IMR-90 (cell line): ENCODE results near the gene NME4. TPM values are rescaled to one million over a fixed set of nuclear protein-coding genes. Genes with fewer than 3 reads are reported as not detected.

Source experiments
- ATAC-seq: fragments of 200-7000 bp; cut with Tn5 transposase; 2 replicates; pipeline ENCODE4 v1.9.1; 2020; ENCODE audit warnings: low read depth, mild to moderate bottlenecking, moderate library complexity
- BruUV-seq: library from RNA; stranded (reverse); fragments of 400-500 nt; replicated peaks from 2 replicates; lab custom pipeline; 2021; lab: Mats Ljungman, UMichigan
- CTCF ChIA-PET: fragments of 300-600 bp; formaldehyde crosslinking; extraction: SDS; loops from one replicate; lab custom pipeline; 2021; ENCODE audit warnings: antibody characterized with exemption; lab: Yijun Ruan, JAX
- POLR2A ChIA-PET: fragments of 300-600 bp; sonication (Branson Sonifier 250); formaldehyde crosslinking; loops from one replicate; lab custom pipeline; 2022; ENCODE audit warnings: antibody characterized with exemption; ENCODE audit not compliant: unreplicated experiment; lab: Charles Lee
- DNase-seq: peaks from one replicate; pipeline ENCODE4 v3.0.0; 2013
- H2AFZ ChIP-seq: replicated peaks from 2 replicates; pipeline ENCODE3; 2013; ENCODE audit warnings: low read length, mild to moderate bottlenecking; ENCODE audit not compliant: poor library complexity
- H2AK5ac ChIP-seq: 2 replicates; pipeline ENCODE4 v1.6.1; 2013; ENCODE audit warnings: low read depth, low read length, inconsistent platforms
- H2AK9ac ChIP-seq: replicated peaks from 2 replicates; pipeline ENCODE3; 2013; ENCODE audit warnings: mild to moderate bottlenecking, low read depth, low read length, moderate library complexity; ENCODE audit not compliant: poor library complexity
- H2BK120ac ChIP-seq: 2 replicates; pipeline ENCODE4 v1.6.1; 2013; ENCODE audit warnings: low read depth, low read length, inconsistent platforms
- H2BK15ac ChIP-seq: 3 replicates; pipeline ENCODE4 v1.6.1; 2013; ENCODE audit warnings: low read depth, low read length, inconsistent platforms
- H2BK20ac ChIP-seq: 2 replicates; pipeline ENCODE4 v1.6.1; 2013; ENCODE audit warnings: low read depth, mild to moderate bottlenecking, inconsistent platforms, low read length, moderate library complexity
- H2BK5ac ChIP-seq: 2 replicates; pipeline ENCODE4 v1.6.1; 2013; ENCODE audit warnings: mild to moderate bottlenecking, low read depth, low read length, inconsistent platforms; ENCODE audit not compliant: poor library complexity, severe bottlenecking
- H3K14ac ChIP-seq: replicated peaks from 2 replicates; pipeline ENCODE4 v1.6.1; 2013; ENCODE audit warnings: low read depth, low read length, inconsistent platforms
- H3K18ac ChIP-seq: 2 replicates; pipeline ENCODE4 v1.6.1; 2013; ENCODE audit warnings: low read depth, low read length, control low read depth
- H3K23ac ChIP-seq: 2 replicates; pipeline ENCODE4 v1.6.1; 2013; ENCODE audit warnings: low read depth, low read length, inconsistent platforms
- H3K27ac ChIP-seq: 2 replicates; pipeline ENCODE4 v1.5.1; 2013; ENCODE audit warnings: mild to moderate bottlenecking, control low read depth, low read length; ENCODE audit not compliant: insufficient read depth
- H3K27me3 ChIP-seq: 2 replicates; pipeline ENCODE4 v1.6.1; 2013; ENCODE audit warnings: low read length; ENCODE audit not compliant: control insufficient read depth, insufficient read depth
- H3K36me3 ChIP-seq: 2 replicates; pipeline ENCODE4 v1.6.1; 2013; ENCODE audit warnings: low read length, mixed read lengths; ENCODE audit not compliant: control insufficient read depth, insufficient read depth
- H3K4ac ChIP-seq: 2 replicates; pipeline ENCODE4 v1.6.1; 2013; ENCODE audit warnings: low read depth, low read length, inconsistent platforms
- H3K4me1 ChIP-seq: 2 replicates; pipeline ENCODE4 v1.6.1; 2013; ENCODE audit warnings: low read length, mixed read lengths; ENCODE audit not compliant: control insufficient read depth, insufficient read depth
- H3K4me2 ChIP-seq: 2 replicates; pipeline ENCODE4 v1.6.1; 2013; ENCODE audit warnings: low read depth, mild to moderate bottlenecking, control low read depth, low read length, moderate library complexity
- H3K4me3 ChIP-seq: 2 replicates; pipeline ENCODE4 v1.5.1; 2013; ENCODE audit warnings: low read depth, mild to moderate bottlenecking, control low read depth, low read length, moderate library complexity; ENCODE audit not compliant: insufficient read depth
- H3K56ac ChIP-seq: 2 replicates; pipeline ENCODE4 v1.6.1; 2013; ENCODE audit warnings: low read length, inconsistent platforms; ENCODE audit not compliant: insufficient read depth; ENCODE audit errors: extremely low read depth
- H3K79me1 ChIP-seq, 2 experiments: 2 replicates each; pipeline ENCODE4 v1.6.1; 2013; ENCODE audit warnings: low read length in 2 of 2, inconsistent platforms in 1 of 2, low read depth in 1 of 2
- H3K9ac ChIP-seq: 2 replicates; pipeline ENCODE4 v1.6.1; 2013; ENCODE audit warnings: low read depth, low read length, control low read depth
- H3K9me1 ChIP-seq: 2 replicates; pipeline ENCODE4 v1.6.1; 2013; ENCODE audit warnings: low read length, inconsistent platforms; ENCODE audit not compliant: insufficient read depth
- H3K9me3 ChIP-seq: 2 replicates; pipeline ENCODE4 v1.6.1; 2013; ENCODE audit warnings: low read length; ENCODE audit not compliant: control insufficient read depth, insufficient read depth
- H4K20me1 ChIP-seq: 2 replicates; pipeline ENCODE4 v1.6.1; 2013; ENCODE audit warnings: low read length, inconsistent platforms; ENCODE audit not compliant: insufficient read depth
- H4K5ac ChIP-seq: 2 replicates; pipeline ENCODE4 v1.6.1; 2013; ENCODE audit warnings: mild to moderate bottlenecking, low read depth, low read length, control low read depth
- H4K8ac ChIP-seq, 2 experiments: 2 replicates each; pipeline ENCODE4 v1.6.1; 2013; ENCODE audit warnings: low read depth in 2 of 2, low read length in 2 of 2, control low read depth in 1 of 2, inconsistent platforms in 1 of 2
- H4K91ac ChIP-seq: 2 replicates; pipeline ENCODE4 v1.6.1; 2013; ENCODE audit warnings: low read depth, low read length, inconsistent platforms; ENCODE audit not compliant: insufficient read depth
- BHLHE40 ChIP-seq: fragments of 150-350 bp; IDR thresholded peaks from 2 replicates; pipeline ENCODE4 v1.6.1; 2016; ENCODE audit warnings: mild to moderate bottlenecking, low read depth, low read length
- CEBPB ChIP-seq: IDR thresholded peaks from 2 replicates; pipeline ENCODE4 v1.6.1; 2012; ENCODE audit warnings: low read depth, low read length, improper control_type of control experiment
- CHD1 ChIP-seq: IDR thresholded peaks from 2 replicates; pipeline ENCODE4 v1.6.1; 2012; ENCODE audit warnings: low read depth, low read length, improper control_type of control experiment
- FOS ChIP-seq: fragments of 150-350 bp; IDR thresholded peaks from 2 replicates; pipeline ENCODE4 v1.6.1; 2016; ENCODE audit warnings: low read depth, low read length
- MAFK ChIP-seq: IDR thresholded peaks from 2 replicates; pipeline ENCODE4 v1.6.1; 2012; ENCODE audit warnings: low read depth, low read length, improper control_type of control experiment
- MAZ ChIP-seq: IDR thresholded peaks from 2 replicates; pipeline ENCODE4 v1.6.1; 2012; ENCODE audit warnings: low read depth, mild to moderate bottlenecking, low read length, improper control_type of control experiment, moderate library complexity, borderline replicate concordance
- MXI1 ChIP-seq: IDR thresholded peaks from 2 replicates; pipeline ENCODE4 v1.6.1; 2012; ENCODE audit warnings: low read depth, mild to moderate bottlenecking, low read length, moderate library complexity, borderline replicate concordance
- NFE2L2 ChIP-seq: fragments of 150-350 bp; IDR thresholded peaks from 2 replicates; pipeline ENCODE4 v1.6.1; 2016; ENCODE audit warnings: low read depth, mild to moderate bottlenecking, low read length
- POLR2A ChIP-seq: IDR thresholded peaks from 2 replicates; pipeline ENCODE4 v1.6.1; 2012; ENCODE audit warnings: mild to moderate bottlenecking, low read depth, low read length
- RAD21 ChIP-seq: IDR thresholded peaks from 2 replicates; pipeline ENCODE4 v1.6.1; 2012; ENCODE audit warnings: low read length, improper control_type of control experiment
- RFX5 ChIP-seq: IDR thresholded peaks from 2 replicates; pipeline ENCODE4 v1.8.0; 2012; ENCODE audit warnings: low read depth, mild to moderate bottlenecking, low read length, moderate library complexity
- SMC3 ChIP-seq: fragments of 150-350 bp; IDR thresholded peaks from 2 replicates; pipeline ENCODE4 v1.6.1; 2016; ENCODE audit warnings: low read depth, mild to moderate bottlenecking, antibody characterized with exemption, low read length, moderate library complexity
- WGBS, 2 experiments: methylation state at CpG; one replicate each; pipeline versions ENCODE4 v1.1.5 to v1.1.7; 2013; ENCODE audit warnings: missing lambda C conversion rate in 2 of 2; ENCODE audit not compliant: insufficient read length in 1 of 2; ENCODE audit errors: extremely low coverage in 2 of 2; 5-methylcytosine and 5-hydroxymethylcytosine counted together
- dilution Hi-C: fragments of 300-500 bp; cut with HindIII; formaldehyde crosslinking; loops from one replicate; pipeline ENCODE4 v1.14.3; 2018; ENCODE audit warnings: low sequenced_read_pairs; ENCODE audit not compliant: unreplicated experiment
- in situ Hi-C: fragments of 300-500 bp; cut with MboI; formaldehyde crosslinking; loops from 3 replicates; pipeline ENCODE4 v1.14.3; 2019; ENCODE audit warnings: low sequenced_read_pairs, inconsistent platforms, mixed read lengths
- intact Hi-C: fragments of 100-400 bp; cut with micrococcal nuclease; formaldehyde crosslinking; loops from 2 replicates; pipeline ENCODE4 v1.10.0; 2022
- polyA plus RNA-seq, 3 experiments: library from polyadenylated mRNA; depleted of rRNA; stranded (reverse); fragments of >200 nt; gene quantifications; 2 replicates each; pipeline ENCODE4 v1.2.3, GENCODE V29; 2012; ENCODE audit warnings: low replicate concordance in 1 of 3
- total RNA-seq: library from RNA; depleted of rRNA; stranded (reverse); fragments of >200 nt; gene quantifications from 2 replicates; pipeline ENCODE4 v1.2.3, GENCODE V29; 2012
- TF ChIP-seq, protein P1 (sequence below): fragments of 150-350 bp; IDR thresholded peaks from 2 replicates; pipeline ENCODE4 v1.6.1; 2017; ENCODE audit warnings: mild to moderate bottlenecking, antibody characterized with exemption, low read length, low read depth
- TF ChIP-seq, protein P2 (sequence below): conservative IDR thresholded peaks from 2 replicates; pipeline ENCODE4 v1.5.1; 2012; ENCODE audit warnings: mild to moderate bottlenecking, low read depth, low read length, improper control_type of control experiment

Gene NME4
- total and polyA plus RNA-seq, 2 of the 4 experiments (the other 2 are of a cell fraction) = 124 to 288 TPM

DNA sequence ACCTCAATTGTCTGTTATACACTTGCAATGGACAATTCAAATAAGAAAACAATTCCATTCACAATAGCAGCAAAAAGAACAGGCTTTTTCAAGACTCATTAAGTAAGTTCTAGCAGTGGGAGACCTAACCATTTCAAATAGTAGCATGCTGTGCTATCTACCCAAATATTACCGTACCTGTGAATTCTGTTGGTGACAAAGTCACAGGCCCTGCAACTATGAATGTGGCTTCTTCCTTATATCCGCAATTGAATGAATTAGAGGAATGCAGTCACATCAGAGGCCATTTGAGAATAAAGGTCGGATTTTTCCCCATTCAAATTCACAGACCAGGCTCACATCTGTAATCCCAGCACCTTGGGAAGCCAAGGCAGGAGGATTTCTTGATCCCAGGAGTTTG, 800 bp upstream of the NME4 start (continued):
- no peak for TF ChIP-seq CEBPB
- TF ChIP-seq NFE2L2 = no peak

DNA sequence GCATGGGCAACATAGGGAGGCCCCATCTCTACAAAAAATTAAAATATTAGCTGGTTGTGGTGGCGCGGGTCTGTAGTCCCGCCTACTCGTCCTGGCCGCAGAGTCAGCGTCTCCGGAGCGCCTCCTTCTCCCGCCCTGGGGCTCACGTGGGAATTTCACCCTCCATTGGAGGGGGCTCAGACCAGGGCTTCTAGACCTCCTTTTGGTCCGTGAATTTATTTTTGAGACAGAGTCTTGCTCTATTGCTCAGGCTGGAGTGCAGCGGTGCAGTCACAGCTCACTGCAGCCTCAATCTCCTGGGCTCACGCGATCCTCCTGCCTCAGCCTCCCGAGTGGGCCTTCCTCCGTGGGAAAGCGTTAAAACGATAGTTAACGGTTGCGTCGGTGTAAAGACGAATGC, 394 bp upstream of the NME4 start:
- in situ Hi-C loops = loop anchor here (10.0 kb wide), 1 partner anchor 248 kb away; the partner anchor contains the start of genes MCRIP2 and WDR90
- peak overlapping the region; percentile 63 for H3K9ac ChIP-seq

More for the DNA sequence above, 394 bp upstream of the NME4 start:
- Histone ChIP-seq H2BK5ac (no peak overlapping the region), H2BK120ac (no peak overlapping the region), H2AK5ac (0 out of 2 replicates have a peak overlapping the region, but pooled peaks have one; percentile 67), H4K91ac (no peak overlapping the region; the same call in 1 of the 2 replicates), H2AFZ (peak overlapping the region; percentile 84), H3K27me3 (no peaks in the 10 kb centered on the region), H3K14ac (peak overlapping the region; percentile 73; the same call in 1 of the 2 replicates), H3K4me1 (peaks cover 4% of the 10 kb centered on the region), H3K79me1 (peaks cover 4 to 35% of the 10 kb centered on the region in 2 experiments; a peak in 3 of 4 replicates), H3K4ac (peak overlapping the region; percentile 55; the same call in 1 of the 2 replicates), H3K56ac (no peak overlapping the region), H3K4me2 (peak overlapping the region; percentile 72), H4K5ac (0 out of 2 replicates have a peak overlapping the region, but pooled peaks have one; percentile 3), H3K18ac (no peak overlapping the region), H3K4me3 (peak overlapping the region; percentile 70), H4K20me1 (peaks cover 15% of the 10 kb centered on the region; the same call in 1 of the 2 replicates), H3K23ac (0 out of 2 replicates have a peak overlapping the region, but pooled peaks have one; percentile 65), H3K36me3 (peaks cover 19% of the 10 kb centered on the region), H3K27ac (no peak overlapping the region), H3K9me3 (peaks cover 3% of the 10 kb centered on the region), H2AK9ac (peak overlapping the region; percentile 33), H2BK15ac (no peak overlapping the region), H2BK20ac (no peak overlapping the region), H4K8ac (peak overlapping the region; percentile 58 to 68; a peak in 3 of 4 replicates), H3K9me1 (0 out of 2 replicates have a peak, but pooled peaks cover 7% of the 10 kb centered on the region)
- no peak for TF ChIP-seq POLR2A
- TF ChIP-seq CHD1 = no peak
- TF ChIP-seq MXI1 = no peak
- no peak for TF ChIP-seq SMC3
- TF ChIP-seq NFE2L2 = no peak
- no peak for TF ChIP-seq MAFK
- TF ChIP-seq RAD21 = no peak
- no peak for TF ChIP-seq RFX5
- TF ChIP-seq BHLHE40 = peak; percentile 12; the same call in 1 of the 2 replicates
- TF ChIP-seq, protein P1, sequence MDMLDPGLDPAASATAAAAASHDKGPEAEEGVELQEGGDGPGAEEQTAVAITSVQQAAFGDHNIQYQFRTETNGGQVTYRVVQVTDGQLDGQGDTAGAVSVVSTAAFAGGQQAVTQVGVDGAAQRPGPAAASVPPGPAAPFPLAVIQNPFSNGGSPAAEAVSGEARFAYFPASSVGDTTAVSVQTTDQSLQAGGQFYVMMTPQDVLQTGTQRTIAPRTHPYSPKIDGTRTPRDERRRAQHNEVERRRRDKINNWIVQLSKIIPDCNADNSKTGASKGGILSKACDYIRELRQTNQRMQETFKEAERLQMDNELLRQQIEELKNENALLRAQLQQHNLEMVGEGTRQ = peak; percentile 51
- no peak for TF ChIP-seq FOS
- TF ChIP-seq, protein P2, sequence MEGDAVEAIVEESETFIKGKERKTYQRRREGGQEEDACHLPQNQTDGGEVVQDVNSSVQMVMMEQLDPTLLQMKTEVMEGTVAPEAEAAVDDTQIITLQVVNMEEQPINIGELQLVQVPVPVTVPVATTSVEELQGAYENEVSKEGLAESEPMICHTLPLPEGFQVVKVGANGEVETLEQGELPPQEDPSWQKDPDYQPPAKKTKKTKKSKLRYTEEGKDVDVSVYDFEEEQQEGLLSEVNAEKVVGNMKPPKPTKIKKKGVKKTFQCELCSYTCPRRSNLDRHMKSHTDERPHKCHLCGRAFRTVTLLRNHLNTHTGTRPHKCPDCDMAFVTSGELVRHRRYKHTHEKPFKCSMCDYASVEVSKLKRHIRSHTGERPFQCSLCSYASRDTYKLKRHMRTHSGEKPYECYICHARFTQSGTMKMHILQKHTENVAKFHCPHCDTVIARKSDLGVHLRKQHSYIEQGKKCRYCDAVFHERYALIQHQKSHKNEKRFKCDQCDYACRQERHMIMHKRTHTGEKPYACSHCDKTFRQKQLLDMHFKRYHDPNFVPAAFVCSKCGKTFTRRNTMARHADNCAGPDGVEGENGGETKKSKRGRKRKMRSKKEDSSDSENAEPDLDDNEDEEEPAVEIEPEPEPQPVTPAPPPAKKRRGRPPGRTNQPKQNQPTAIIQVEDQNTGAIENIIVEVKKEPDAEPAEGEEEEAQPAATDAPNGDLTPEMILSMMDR = no peak
- peak; percentile 26; the same call in 1 of the 2 replicates for TF ChIP-seq MAZ
- peak; percentile 41 for DNase-seq
- ChIA-PET POLR2A (no interaction called here), CTCF (interaction anchor here (0.6 kb wide), 1 partner anchor 413 kb away, joined by 3 read pairs; no protein-coding TSS in a partner anchor)
- peak; percentile 44 for ATAC-seq
- dilution Hi-C loops = no loop called here
- intact Hi-C loops = loop anchor here (2.0 to 10.0 kb wide), 2 partner anchors 88 to 192 kb away; no protein-coding TSS in a partner anchor
- WGBS, 2 experiments = 5% methylated on average over 10 of the region's 22 CpGs; no CpG with 5 or more reads in 1 of the 2 experiments
- no TSS peak for BruUV-seq
